GM12878 (cell line): ENCODE data around the gene SACS. TPM values are rescaled to one million over a fixed set of nuclear protein-coding genes. Genes with fewer than 3 reads are reported as not detected.

Experiments used
- BHLHE40 ChIP-seq, 2 experiments: fragments of 450-650 bp in 1 of 2; IDR thresholded peaks; 2 replicates each; pipeline ENCODE4 v1.6.1; 2011 to 2017; ENCODE audit warnings: low read depth in 2 of 2, borderline replicate concordance in 1 of 2, improper control_type of control experiment in 1 of 2, low read length in 1 of 2, mild to moderate bottlenecking in 1 of 2
- CREM ChIP-seq: IDR thresholded peaks from 2 replicates; pipeline ENCODE4 v1.6.1; 2014; ENCODE audit warnings: antibody characterized with exemption, low read depth
- DPF2 ChIP-seq: fragments of 450-650 bp; IDR thresholded peaks from 2 replicates; pipeline ENCODE4 v1.6.1; 2017; ENCODE audit warnings: mild to moderate bottlenecking
- EZH2 ChIP-seq: IDR thresholded peaks from 2 replicates; pipeline ENCODE4 v1.6.1; 2012; ENCODE audit warnings: low read depth, mild to moderate bottlenecking, control low read depth, inconsistent platforms, low read length, borderline replicate concordance; ENCODE audit not compliant: control insufficient read depth
- KLF5 ChIP-seq: fragments of 450-650 bp; IDR thresholded peaks from 2 replicates; pipeline ENCODE4 v1.6.1; 2014; ENCODE audit warnings: mild to moderate bottlenecking; ENCODE audit not compliant: partially characterized antibody
- MTA3 ChIP-seq: IDR thresholded peaks from 2 replicates; pipeline ENCODE4 v1.6.1; 2012; ENCODE audit warnings: low read length, inconsistent platforms, borderline replicate concordance
- MYC ChIP-seq: IDR thresholded peaks from 2 replicates; pipeline ENCODE4 v1.6.1; 2011; ENCODE audit warnings: mild to moderate bottlenecking, low read length, moderate library complexity, inconsistent platforms; ENCODE audit not compliant: insufficient read depth, insufficient replicate concordance, insufficient read length, severe bottlenecking
- NBN ChIP-seq: fragments of 450-650 bp; IDR thresholded peaks from 2 replicates; pipeline ENCODE4 v1.6.1; 2016
- NR2C2 ChIP-seq: IDR thresholded peaks from 2 replicates; pipeline ENCODE4 v1.6.1; 2011; ENCODE audit warnings: borderline replicate concordance, low read depth; ENCODE audit not compliant: control insufficient read depth, insufficient read length
- PAX8 ChIP-seq: fragments of 450-650 bp; IDR thresholded peaks from 2 replicates; pipeline ENCODE4 v1.6.1; 2017; ENCODE audit warnings: mild to moderate bottlenecking, moderate library complexity
- POLR2AphosphoS2 ChIP-seq: IDR thresholded peaks from 2 replicates; pipeline ENCODE4 v1.6.1; 2011; ENCODE audit warnings: low read depth, mild to moderate bottlenecking, low read length, improper control_type of control experiment, moderate library complexity
- POLR2AphosphoS5 ChIP-seq: IDR thresholded peaks from 2 replicates; pipeline ENCODE4 v1.6.1; 2011; ENCODE audit warnings: mild to moderate bottlenecking, low read length, inconsistent platforms
- RBBP5 ChIP-seq: fragments of 200-600 bp; sonication (generic); conservative IDR thresholded peaks from 2 replicates; pipeline ENCODE4 v1.6.1; 2016
- RCOR1 ChIP-seq: conservative IDR thresholded peaks from 2 replicates; pipeline ENCODE4 v1.6.1; 2012; ENCODE audit warnings: low read depth, low read length, improper control_type of control experiment
- RFX5 ChIP-seq: IDR thresholded peaks from 2 replicates; pipeline ENCODE4 v1.6.1; 2011; ENCODE audit warnings: low read depth, low read length, improper control_type of control experiment
- RUNX3 ChIP-seq: IDR thresholded peaks from 2 replicates; pipeline ENCODE4 v1.6.1; 2012; ENCODE audit warnings: low read length, inconsistent platforms
- SKIL ChIP-seq: fragments of 450-650 bp; IDR thresholded peaks from 2 replicates; pipeline ENCODE4 v1.6.1; 2017; ENCODE audit warnings: mild to moderate bottlenecking, low read depth, inconsistent platforms; ENCODE audit not compliant: poor library complexity, severe bottlenecking
- SMARCA5 ChIP-seq: fragments of 450-650 bp; IDR thresholded peaks from 2 replicates; pipeline ENCODE4 v1.6.1; 2017; ENCODE audit warnings: mild to moderate bottlenecking
- SPI1 ChIP-seq: IDR thresholded peaks from 2 replicates; pipeline ENCODE4 v1.6.1; 2011; ENCODE audit warnings: low read depth, mild to moderate bottlenecking, low read length, moderate library complexity, borderline replicate concordance; ENCODE audit not compliant: insufficient read depth
- SREBF1 ChIP-seq: IDR thresholded peaks from 2 replicates; pipeline ENCODE4 v1.6.1; 2012; ENCODE audit warnings: mild to moderate bottlenecking, low read length
- USF2 ChIP-seq: IDR thresholded peaks from 2 replicates; pipeline ENCODE4 v1.6.1; 2011; ENCODE audit warnings: low read depth, low read length, improper control_type of control experiment, borderline replicate concordance
- ZBED1 ChIP-seq: IDR thresholded peaks from 2 replicates; pipeline ENCODE4 v1.6.1; 2016; ENCODE audit warnings: borderline replicate concordance
- ZSCAN29 ChIP-seq: fragments of 450-650 bp; IDR thresholded peaks from 2 replicates; pipeline ENCODE4 v1.6.1; 2017; ENCODE audit warnings: mild to moderate bottlenecking, moderate library complexity
- polyA plus RNA-seq, 11 experiments: library from polyadenylated mRNA; depleted of rRNA in 4 of 11; unstranded in 6 of 11; stranded (reverse) in 5 of 11; fragments of >200 nt; fragmentation: Nextera tagmentation in 4 of 11; fragmentation: Illumina TruSeq in 1 of 11; extraction: Ambion mirVana in 4 of 11; extraction: Trizol in 1 of 11; gene quantifications; 1 replicate in 1 of 11; 2 replicates in 10 of 11; pipeline versions ENCODE4 v1.2.1 to v1.2.3, GENCODE V29; 2011 to 2016; ENCODE audit warnings: inconsistent platforms in 2 of 11, missing spikeins in 2 of 11, low read depth in 1 of 11
- total RNA-seq, 4 experiments: library from RNA; depleted of rRNA in 3 of 4; stranded (reverse); fragments of >200 nt in 3 of 4; fragmentation: Illumina TruSeq in 1 of 4; extraction: Trizol in 1 of 4; gene quantifications; 2 replicates each; pipeline versions ENCODE4 v1.2.1 to v1.2.3, GENCODE V29; 2013 to 2021
- TF ChIP-seq, protein P1 (sequence below): IDR thresholded peaks from 2 replicates; pipeline ENCODE4 v1.6.1; 2012; ENCODE audit warnings: low read length, inconsistent platforms
- TF ChIP-seq, protein P2 (sequence below): fragments of 450-650 bp; IDR thresholded peaks from 2 replicates; pipeline ENCODE4 v1.6.1; 2016; ENCODE audit warnings: mild to moderate bottlenecking

The SACS gene
- total and polyA plus RNA-seq, 10 of the 15 experiments (the other 5 are each of a cell fraction or from before 2014, with no cell fraction given), result 9.9 to 74.9 (median 22.1) TPM

GRCh38 chr13:23377983-23378632 lies 55.4 kb downstream of the SACS start (continued):
- TF ChIP-seq SKIL (peak; percentile 58), RBBP5 (no peak), ZBED1 (peak; percentile 46; the same call in 1 of the 2 replicates), NBN (peak; percentile 55; the same call in 1 of the 2 replicates), SREBF1 (no peak), RUNX3 (peak; percentile 97), POLR2AphosphoS2 (no peak), RFX5 (no peak), SMARCA5 (no peak), MTA3 (peak; percentile 60; the same call in 1 of the 2 replicates), NR2C2 (no peak), BHLHE40 (IDR thresholded peaks at IDR 0.05; ENCODE audit: borderline replicate concordance in 1 of 2, low read depth in 2 of 2, low read length in 1 of 2) (peak; percentile 94 to 96), POLR2AphosphoS5 (no peak), KLF5 (no peak), MYC (no peak), DPF2 (peak; percentile 90), ZSCAN29 (no peak), PAX8 (no peak), SPI1 (peak; percentile 97), EZH2 (no peak), RCOR1 (no peak), USF2 (no peak), CREM (peak; percentile 54; the same call in 1 of the 2 replicates)
- TF ChIP-seq, protein P1, sequence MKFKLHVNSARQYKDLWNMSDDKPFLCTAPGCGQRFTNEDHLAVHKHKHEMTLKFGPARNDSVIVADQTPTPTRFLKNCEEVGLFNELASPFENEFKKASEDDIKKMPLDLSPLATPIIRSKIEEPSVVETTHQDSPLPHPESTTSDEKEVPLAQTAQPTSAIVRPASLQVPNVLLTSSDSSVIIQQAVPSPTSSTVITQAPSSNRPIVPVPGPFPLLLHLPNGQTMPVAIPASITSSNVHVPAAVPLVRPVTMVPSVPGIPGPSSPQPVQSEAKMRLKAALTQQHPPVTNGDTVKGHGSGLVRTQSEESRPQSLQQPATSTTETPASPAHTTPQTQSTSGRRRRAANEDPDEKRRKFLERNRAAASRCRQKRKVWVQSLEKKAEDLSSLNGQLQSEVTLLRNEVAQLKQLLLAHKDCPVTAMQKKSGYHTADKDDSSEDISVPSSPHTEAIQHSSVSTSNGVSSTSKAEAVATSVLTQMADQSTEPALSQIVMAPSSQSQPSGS, result peak; percentile 65
- TF ChIP-seq, protein P2, sequence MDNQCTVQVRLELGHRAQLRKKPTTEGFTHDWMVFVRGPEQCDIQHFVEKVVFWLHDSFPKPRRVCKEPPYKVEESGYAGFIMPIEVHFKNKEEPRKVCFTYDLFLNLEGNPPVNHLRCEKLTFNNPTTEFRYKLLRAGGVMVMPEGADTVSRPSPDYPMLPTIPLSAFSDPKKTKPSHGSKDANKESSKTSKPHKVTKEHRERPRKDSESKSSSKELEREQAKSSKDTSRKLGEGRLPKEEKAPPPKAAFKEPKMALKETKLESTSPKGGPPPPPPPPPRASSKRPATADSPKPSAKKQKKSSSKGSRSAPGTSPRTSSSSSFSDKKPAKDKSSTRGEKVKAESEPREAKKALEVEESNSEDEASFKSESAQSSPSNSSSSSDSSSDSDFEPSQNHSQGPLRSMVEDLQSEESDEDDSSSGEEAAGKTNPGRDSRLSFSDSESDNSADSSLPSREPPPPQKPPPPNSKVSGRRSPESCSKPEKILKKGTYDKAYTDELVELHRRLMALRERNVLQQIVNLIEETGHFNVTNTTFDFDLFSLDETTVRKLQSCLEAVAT, result 0 out of 2 replicates have a peak, but pooled peaks have one; percentile 56
